ENCODE data around the gene PVR. TPM values are rescaled to one million over a fixed set of nuclear protein-coding genes. Genes with fewer than 3 reads are reported as not detected.

The PVR gene
- total RNA-seq, 2 experiments from 2014 or later, result not detected

DNA sequence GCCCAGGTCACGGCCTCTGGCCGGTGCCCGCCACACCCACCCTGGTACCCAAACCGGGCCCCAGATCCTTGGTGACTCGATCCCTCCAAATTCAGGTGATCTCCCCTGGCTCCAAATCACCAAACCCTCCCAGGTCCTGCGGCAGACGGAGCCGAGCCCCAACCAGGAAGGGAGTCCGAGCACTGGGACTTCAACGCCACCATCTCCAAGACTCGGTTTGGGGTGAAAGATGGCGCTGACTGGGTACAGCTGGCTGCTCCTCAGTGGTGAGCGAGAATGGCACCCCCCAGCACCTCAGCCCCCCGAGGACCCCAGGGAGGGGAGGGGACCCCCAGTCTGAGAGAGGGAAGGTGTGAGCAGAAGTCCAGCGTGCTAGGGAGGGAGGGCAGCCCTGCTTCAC, 57.5 kb downstream of the PVR start:
- ChIA-PET POLR2A (no interaction called here), CTCF (ENCODE audit: unreplicated experiment) (no interaction called here)
- intact Hi-C loops (cut with micrococcal nuclease; ENCODE audit: unreplicated experiment), result no loop called here
- no peak overlapping the region for H3K27ac ChIP-seq (ENCODE audit: low read depth, low read length, poor library complexity, severe bottlenecking)
- H3K4me1 ChIP-seq (ENCODE audit: insufficient read depth, low read length, poor library complexity, severe bottlenecking), result no peaks in the 10 kb centered on the region
- no peaks in the 10 kb centered on the region for H4K20me1 ChIP-seq (ENCODE audit: insufficient read depth, low read length)
- DNase-seq (ENCODE audit: low spot score), result no peak
- H3K36me3 ChIP-seq (ENCODE audit: insufficient read depth, low read length), result no peaks in the 10 kb centered on the region
- no peak overlapping the region for H2AFZ ChIP-seq (ENCODE audit: low read length)
- no peaks in the 10 kb centered on the region for H3K9me3 ChIP-seq (ENCODE audit: low read length)
- no TSS peak for BruUV-seq (replicated peaks)
- H3K4me2 ChIP-seq (ENCODE audit: low read length), result no peak overlapping the region
- no peaks in the 10 kb centered on the region for H3K9me2 ChIP-seq (ENCODE audit: insufficient read depth, low read length)
- no peaks in the 10 kb centered on the region for H3K79me2 ChIP-seq (ENCODE audit: insufficient read depth, low read depth, low read length)
- no peak overlapping the region for H3K4me3 ChIP-seq (ENCODE audit: low read depth, low read length, poor library complexity, severe bottlenecking)
- TF ChIP-seq EZH2phosphoT487 (IDR thresholded peaks at IDR 0.05; ENCODE audit: borderline replicate concordance, low read depth, low read length), result no peak
- TF ChIP-seq, protein P1, sequence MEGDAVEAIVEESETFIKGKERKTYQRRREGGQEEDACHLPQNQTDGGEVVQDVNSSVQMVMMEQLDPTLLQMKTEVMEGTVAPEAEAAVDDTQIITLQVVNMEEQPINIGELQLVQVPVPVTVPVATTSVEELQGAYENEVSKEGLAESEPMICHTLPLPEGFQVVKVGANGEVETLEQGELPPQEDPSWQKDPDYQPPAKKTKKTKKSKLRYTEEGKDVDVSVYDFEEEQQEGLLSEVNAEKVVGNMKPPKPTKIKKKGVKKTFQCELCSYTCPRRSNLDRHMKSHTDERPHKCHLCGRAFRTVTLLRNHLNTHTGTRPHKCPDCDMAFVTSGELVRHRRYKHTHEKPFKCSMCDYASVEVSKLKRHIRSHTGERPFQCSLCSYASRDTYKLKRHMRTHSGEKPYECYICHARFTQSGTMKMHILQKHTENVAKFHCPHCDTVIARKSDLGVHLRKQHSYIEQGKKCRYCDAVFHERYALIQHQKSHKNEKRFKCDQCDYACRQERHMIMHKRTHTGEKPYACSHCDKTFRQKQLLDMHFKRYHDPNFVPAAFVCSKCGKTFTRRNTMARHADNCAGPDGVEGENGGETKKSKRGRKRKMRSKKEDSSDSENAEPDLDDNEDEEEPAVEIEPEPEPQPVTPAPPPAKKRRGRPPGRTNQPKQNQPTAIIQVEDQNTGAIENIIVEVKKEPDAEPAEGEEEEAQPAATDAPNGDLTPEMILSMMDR (conservative IDR thresholded peaks at IDR 0.05; ENCODE audit: low read length), result no peak

GRCh38 chr19:44702551-44703176, 59.0 kb downstream of the PVR start:
- Histone ChIP-seq H3K4me1 (ENCODE audit: insufficient read depth, low read length, poor library complexity, severe bottlenecking) (no peaks in the 10 kb centered on the region), H3K9me3 (ENCODE audit: low read length) (no peaks in the 10 kb centered on the region), H3K4me2 (ENCODE audit: low read length) (no peak overlapping the region), H3K4me3 (ENCODE audit: low read depth, low read length, poor library complexity, severe bottlenecking) (no peak overlapping the region), H3K9me2 (ENCODE audit: insufficient read depth, low read length) (no peaks in the 10 kb centered on the region), H4K20me1 (ENCODE audit: insufficient read depth, low read length) (no peaks in the 10 kb centered on the region), H3K36me3 (ENCODE audit: insufficient read depth, low read length) (no peaks in the 10 kb centered on the region), H2AFZ (ENCODE audit: low read length) (no peak overlapping the region), H3K79me2 (ENCODE audit: insufficient read depth, low read depth, low read length) (no peaks in the 10 kb centered on the region), H3K27ac (ENCODE audit: low read depth, low read length, poor library complexity, severe bottlenecking) (no peak overlapping the region)
- ChIA-PET POLR2A (no interaction called here), CTCF (ENCODE audit: unreplicated experiment) (no interaction called here)
- DNase-seq (ENCODE audit: low spot score), result no peak
- no TSS peak for BruUV-seq (replicated peaks)
- intact Hi-C loops (cut with micrococcal nuclease; ENCODE audit: unreplicated experiment), result no loop called here
- no peak for TF ChIP-seq EZH2phosphoT487 (IDR thresholded peaks at IDR 0.05; ENCODE audit: borderline replicate concordance, low read depth, low read length)
- TF ChIP-seq, protein P1 (conservative IDR thresholded peaks at IDR 0.05; ENCODE audit: low read length), result no peak

GRCh38 chr19:44703336-44704078, 59.8 kb downstream of the PVR start:
- Histone ChIP-seq H3K27ac (ENCODE audit: low read depth, low read length, poor library complexity, severe bottlenecking) (no peak overlapping the region), H4K20me1 (ENCODE audit: insufficient read depth, low read length) (no peaks in the 10 kb centered on the region), H3K4me3 (ENCODE audit: low read depth, low read length, poor library complexity, severe bottlenecking) (no peak overlapping the region), H3K4me1 (ENCODE audit: insufficient read depth, low read length, poor library complexity, severe bottlenecking) (no peaks in the 10 kb centered on the region), H3K9me2 (ENCODE audit: insufficient read depth, low read length) (no peaks in the 10 kb centered on the region), H3K4me2 (ENCODE audit: low read length) (no peak overlapping the region), H3K79me2 (ENCODE audit: insufficient read depth, low read depth, low read length) (no peaks in the 10 kb centered on the region), H2AFZ (ENCODE audit: low read length) (no peak overlapping the region), H3K9me3 (ENCODE audit: low read length) (no peaks in the 10 kb centered on the region), H3K36me3 (ENCODE audit: insufficient read depth, low read length) (no peaks in the 10 kb centered on the region)
- DNase-seq (ENCODE audit: low spot score), result no peak
- ChIA-PET CTCF (ENCODE audit: unreplicated experiment) (no interaction called here), POLR2A (no interaction called here)
- intact Hi-C loops (cut with micrococcal nuclease; ENCODE audit: unreplicated experiment), result no loop called here
- no TSS peak for BruUV-seq (replicated peaks)
- TF ChIP-seq, protein P1 (conservative IDR thresholded peaks at IDR 0.05; ENCODE audit: low read length), result no peak
- TF ChIP-seq EZH2phosphoT487 (IDR thresholded peaks at IDR 0.05; ENCODE audit: borderline replicate concordance, low read depth, low read length), result no peak
